HG02763 (cell line): ENCODE data around the gene ETV6.
"Not testable (repeated sequence)": the region's sequence is repeated elsewhere in the genome, so short reads cannot be mapped to it uniquely, and the experiment has no call there.

Experiments
- ATAC-seq: cut with Tn5 transposase; IDR thresholded peaks from one replicate; pipeline ENCODE4 v1.9.1; 2021; ENCODE audit warnings: mild to moderate bottlenecking, moderate library complexity; ENCODE audit not compliant: unreplicated experiment

The ETV6 gene

GRCh38 chr12:11649413-11650285, at the start of gene ETV6:
Gene ETV6, plus strand, starts transcription at chr12:11649674. Its CDS starts 454 bp downstream, at chr12:11650128.
- peak; percentile 45 for ATAC-seq

DNA sequence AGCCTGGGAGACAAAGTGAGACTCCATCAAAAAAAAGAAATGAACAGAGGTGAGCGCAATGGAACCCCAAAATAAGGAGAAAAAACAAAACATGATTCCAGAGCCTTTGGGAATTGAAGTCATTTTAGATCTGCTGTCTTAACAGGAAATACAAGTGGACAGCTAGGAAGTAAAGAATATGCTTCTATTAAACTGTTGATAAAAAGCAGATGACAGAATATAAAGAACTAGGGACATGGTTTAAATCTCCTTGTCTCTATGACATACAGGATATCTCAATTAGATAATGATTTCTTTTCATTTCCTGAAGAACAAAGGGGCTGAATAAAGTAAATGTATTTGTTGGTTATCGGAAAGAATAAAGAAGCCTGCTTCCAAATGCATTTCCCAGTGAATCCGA, 49.3 kb upstream of the ETV6 start:
- no peak for ATAC-seq

- no peak for ATAC-seq
Measured at GRCh38 chr12:11601647-11602046, 47.8 kb upstream of the ETV6 start.

- no peak for ATAC-seq
Measured at GRCh38 chr12:11607313-11608081, 42.0 kb upstream of the ETV6 start.

DNA sequence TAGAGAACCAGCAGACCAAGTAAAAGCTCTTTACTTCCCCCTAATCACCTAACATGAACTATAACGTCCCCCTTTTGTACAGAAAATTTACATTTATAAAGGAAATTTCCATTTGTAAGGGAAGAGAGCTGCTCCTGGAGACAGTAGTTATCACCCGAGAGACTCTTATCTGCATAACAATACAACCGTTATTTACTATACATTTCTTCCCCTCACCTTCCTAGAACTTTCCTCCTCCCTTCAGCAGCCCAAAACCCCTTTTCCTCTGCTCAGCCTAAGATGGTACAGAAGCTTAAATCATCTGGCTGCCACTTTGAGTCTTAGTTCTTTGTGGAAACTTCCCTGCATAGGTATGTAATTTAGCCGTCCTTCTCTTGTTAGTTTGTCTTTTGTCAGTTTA, 40.4 kb upstream of the ETV6 start:
- no peak for ATAC-seq

- no peak for ATAC-seq
Measured at GRCh38 chr12:11615481-11615880, 34.0 kb upstream of the ETV6 start.

- ATAC-seq, result no peak
Measured at GRCh38 chr12:11618046-11618445, 31.4 kb upstream of the ETV6 start.

GRCh38 chr12:11621797-11622423, 27.6 kb upstream of the ETV6 start:
- ATAC-seq, result no peak

DNA sequence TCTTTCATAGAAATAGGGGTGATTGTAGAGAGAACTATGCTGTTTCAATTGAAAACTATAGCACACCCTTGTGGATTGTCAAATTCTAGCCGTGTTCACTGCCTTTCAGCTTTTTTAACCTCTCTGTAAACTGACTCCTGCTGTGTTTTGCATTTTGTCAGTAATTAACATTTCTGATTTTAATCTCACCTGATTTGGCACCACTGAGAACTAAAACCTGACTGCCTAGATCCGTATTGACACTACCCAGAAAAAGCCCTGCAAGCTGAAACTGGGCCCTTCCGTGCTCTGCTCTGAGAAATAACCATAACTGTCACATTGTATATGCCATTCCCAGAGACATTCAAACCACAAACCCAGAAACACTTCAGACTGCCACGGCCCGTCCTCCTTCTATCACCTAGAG, 26.6 kb upstream of the ETV6 start:
- no peak for ATAC-seq

- no peak for ATAC-seq
Measured at GRCh38 chr12:11623382-11623781, 26.1 kb upstream of the ETV6 start.

GRCh38 chr12:11624116-11624515, 25.4 kb upstream of the ETV6 start:
- no peak for ATAC-seq

GRCh38 chr12:11627709-11628108, 21.8 kb upstream of the ETV6 start:
- not testable (repeated sequence) for ATAC-seq

GRCh38 chr12:11628353-11628752, 21.1 kb upstream of the ETV6 start:
- no peak for ATAC-seq

GRCh38 chr12:11630046-11630706, 19.3 kb upstream of the ETV6 start:
- no peak for ATAC-seq

- no peak for ATAC-seq
Measured at GRCh38 chr12:11631288-11631687, 18.2 kb upstream of the ETV6 start.

DNA sequence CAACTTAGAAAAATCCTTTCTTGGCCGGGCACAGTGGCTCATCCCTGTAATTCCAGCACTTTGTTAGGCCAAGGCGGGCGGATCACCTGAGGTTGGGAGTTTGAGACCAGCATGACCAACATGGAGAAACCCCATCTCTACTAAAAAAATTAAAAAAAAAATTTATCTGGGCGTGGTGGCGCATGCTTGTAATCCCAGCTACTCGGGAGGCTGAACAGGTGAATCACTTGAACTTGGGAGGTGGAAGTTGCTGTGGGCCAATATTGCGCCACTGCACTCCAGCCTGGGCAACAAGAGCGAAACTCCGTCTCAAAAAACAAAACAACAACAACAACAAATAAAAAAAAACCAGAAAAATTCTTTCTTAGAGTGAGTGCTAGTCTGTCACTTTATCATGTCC, 17.6 kb upstream of the ETV6 start:
- not testable (repeated sequence) for ATAC-seq

DNA sequence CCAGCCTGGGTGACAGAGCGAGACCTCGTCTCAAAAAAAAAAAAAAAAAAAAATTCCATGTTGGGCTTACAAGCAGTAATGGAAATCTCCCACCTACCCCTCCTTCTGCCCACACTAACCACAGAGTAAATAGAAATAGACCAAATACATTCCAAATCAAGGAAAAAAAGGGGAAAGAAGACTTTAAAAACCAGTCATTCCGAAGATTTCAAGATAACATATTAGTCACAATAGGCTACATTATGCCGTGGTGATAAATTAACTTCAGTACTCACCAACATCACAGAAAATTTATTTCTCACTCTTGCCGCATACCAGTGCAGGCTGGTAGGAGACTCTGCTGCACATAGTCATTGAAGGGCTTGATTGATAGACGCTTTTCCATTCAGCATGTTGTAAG, 15.5 kb upstream of the ETV6 start:
- ATAC-seq, result no peak

GRCh38 chr12:11635341-11635740, 14.1 kb upstream of the ETV6 start:
- ATAC-seq, result no peak

DNA sequence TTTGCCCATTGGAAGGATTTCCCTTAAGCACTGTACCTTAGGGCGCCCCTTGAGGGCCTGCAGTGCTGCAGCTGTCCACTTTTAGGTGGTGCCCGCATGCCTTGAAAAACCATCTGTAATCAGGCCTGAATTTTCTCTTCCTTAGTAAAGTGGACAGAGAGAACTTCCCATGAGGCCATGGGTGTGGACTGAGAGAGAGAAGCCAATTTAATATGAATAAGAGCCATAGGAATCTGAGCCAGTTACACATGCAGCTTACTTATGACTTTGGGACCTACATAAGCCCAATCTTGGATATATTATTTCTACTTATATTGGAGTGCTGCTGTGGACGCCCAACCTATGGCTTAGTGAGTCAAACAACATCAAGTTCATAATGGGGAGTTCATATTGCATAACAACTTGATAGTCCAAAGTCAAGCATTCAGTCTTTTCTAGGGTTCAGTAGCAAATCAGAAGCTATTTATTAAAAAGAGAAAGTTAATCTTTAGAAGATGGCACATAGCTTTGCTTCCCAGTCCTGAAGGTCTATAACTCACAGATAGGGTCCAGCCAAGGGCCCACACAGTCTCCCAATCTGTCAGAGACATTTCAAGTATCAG, 11.1 kb upstream of the ETV6 start:
- ATAC-seq, result no peak

GRCh38 chr12:11639454-11639853, 10.0 kb upstream of the ETV6 start:
- ATAC-seq, result no peak

GRCh38 chr12:11641522-11641921, 8.0 kb upstream of the ETV6 start:
- no peak for ATAC-seq
